GM12875 (cell line): ENCODE results near the gene NOCT.

Source experiments
- H3K4me3 ChIP-seq: one replicate; pipeline ENCODE4 v1.5.1; 2011; ENCODE audit warnings: low read depth, low read length, control low read depth
- CTCF ChIP-seq: IDR thresholded peaks from 2 replicates; pipeline ENCODE4 v1.5.1; 2011; ENCODE audit warnings: low read depth, mild to moderate bottlenecking, control low read depth, inconsistent platforms, low read length, moderate library complexity, borderline replicate concordance; ENCODE audit not compliant: insufficient read depth

The NOCT gene

GRCh38 chr4:139015269-139015947, at the start of gene NOCT:
Gene NOCT, plus strand, starts transcription at chr4:139015781. Its CDS starts 201 bp downstream, at chr4:139015982.
- TF ChIP-seq CTCF, result 0 out of 2 replicates have a peak, but pooled peaks have one; percentile 23
- H3K4me3 ChIP-seq, result peak within 1 kb of the TSS; percentile 90

- TF ChIP-seq CTCF, result no peak
- no peak overlapping the region for H3K4me3 ChIP-seq
Measured at GRCh38 chr4:138967313-138967712, 48.3 kb upstream of the NOCT start.

GRCh38 chr4:138972956-138973801, 42.4 kb upstream of the NOCT start:
- TF ChIP-seq CTCF, result no peak
- H3K4me3 ChIP-seq, result no peak overlapping the region

- H3K4me3 ChIP-seq, result no peak overlapping the region
- TF ChIP-seq CTCF, result no peak
Measured at GRCh38 chr4:138975225-138975624, 40.4 kb upstream of the NOCT start.

- H3K4me3 ChIP-seq, result no peak overlapping the region
- TF ChIP-seq CTCF, result no peak
Measured at GRCh38 chr4:138976526-138976925, 39.1 kb upstream of the NOCT start.

- no peak for TF ChIP-seq CTCF
- no peak overlapping the region for H3K4me3 ChIP-seq
Measured at GRCh38 chr4:138977524-138977923, 38.1 kb upstream of the NOCT start.

- H3K4me3 ChIP-seq, result no peak overlapping the region
- TF ChIP-seq CTCF, result no peak
Measured at GRCh38 chr4:138978028-138978585, 37.5 kb upstream of the NOCT start.
